ENCODE measurements around the gene GPI. TPM values are rescaled to one million over a fixed set of nuclear protein-coding genes. Genes with fewer than 3 reads are reported as not detected.
A peak's percentile ranks its signal among the peaks of the same experiment; 100 is the strongest.

Gene GPI
- total RNA-seq, 1 experiment from 2014 or later = 329 TPM

GRCh38 chr19:34364462-34364829, 550 bp upstream of the GPI start:
- peaks cover 19% of the 10 kb centered on the region for H3K4me1 ChIP-seq
- DNase-seq = no peak
- Mint-ChIP-seq H3K4me1 (ENCODE audit: low read depth, unreplicated experiment) (peaks cover 34% of the 10 kb centered on the region), H3K27ac (ENCODE audit: unreplicated experiment) (peak overlapping the region; percentile 13), H3K9me3 (ENCODE audit: unreplicated experiment) (no peaks in the 10 kb centered on the region), H3K36me3 (ENCODE audit: insufficient read depth, unreplicated experiment) (peaks cover 31% of the 10 kb centered on the region), H3K27me3 (ENCODE audit: insufficient read depth, unreplicated experiment) (no peaks in the 10 kb centered on the region), H3K4me3 (ENCODE audit: unreplicated experiment) (peak overlapping the region; percentile 88)
- ChIA-PET CTCF (no interaction called here), POLR2A (no interaction called here)
- intact Hi-C loops (cut with micrococcal nuclease; ENCODE audit: unreplicated experiment) = loop anchor here (2.0 kb wide), 1 partner anchor 40 kb away; the partner anchor contains the start of gene PDCD2L
- peaks cover 7% of the 10 kb centered on the region for H3K36me3 ChIP-seq (ENCODE audit: control insufficient read depth, insufficient read depth, low read length)
- no TSS peak for BruUV-seq (replicated peaks)
- H3K4me3 ChIP-seq (ENCODE audit: low read depth, low read length) = peak overlapping the region; percentile 96
- TF ChIP-seq CTCF (IDR thresholded peaks at IDR 0.05; ENCODE audit: insufficient read depth in 1 of 2, low read depth in 1 of 2, low read length in 1 of 2, severe bottlenecking in 1 of 2, unreplicated experiment in 1 of 2) = no peak
- H3K27me3 ChIP-seq (replicated peaks; ENCODE audit: control insufficient read depth, insufficient read depth, low read length) = no peaks in the 10 kb centered on the region
- no peaks in the 10 kb centered on the region for H3K9me3 ChIP-seq

GRCh38 chr19:34365463-34366401, 736 bp downstream of the GPI start:
- Mint-ChIP-seq H3K4me3 (ENCODE audit: unreplicated experiment) (peak overlapping the region; percentile 88), H3K9me3 (ENCODE audit: unreplicated experiment) (no peaks in the 10 kb centered on the region), H3K27ac (ENCODE audit: unreplicated experiment) (peak overlapping the region; percentile 78), H3K4me1 (ENCODE audit: low read depth, unreplicated experiment) (peaks cover 27% of the 10 kb centered on the region), H3K36me3 (ENCODE audit: insufficient read depth, unreplicated experiment) (peaks cover 37% of the 10 kb centered on the region), H3K27me3 (ENCODE audit: insufficient read depth, unreplicated experiment) (no peaks in the 10 kb centered on the region)
- Histone ChIP-seq H3K4me3 (ENCODE audit: low read depth, low read length) (peak overlapping the region; percentile 96), H3K4me1 (peaks cover 12% of the 10 kb centered on the region; the same call in 1 of the 2 replicates), H3K27me3 (replicated peaks; ENCODE audit: control insufficient read depth, insufficient read depth, low read length) (no peaks in the 10 kb centered on the region), H3K9me3 (no peaks in the 10 kb centered on the region), H3K36me3 (ENCODE audit: control insufficient read depth, insufficient read depth, low read length) (peaks cover 12% of the 10 kb centered on the region)
- intact Hi-C loops (cut with micrococcal nuclease; ENCODE audit: unreplicated experiment) = loop anchor here (2.0 kb wide), 1 partner anchor 39 kb away; the partner anchor contains the start of gene PDCD2L
- BruUV-seq (replicated peaks) = TSS peak; percentile 18
- TF ChIP-seq CTCF (IDR thresholded peaks at IDR 0.05; ENCODE audit: insufficient read depth in 1 of 2, low read depth in 1 of 2, low read length in 1 of 2, severe bottlenecking in 1 of 2, unreplicated experiment in 1 of 2) = no peak
- peak in 1 of 2 experiments; percentile 32 for DNase-seq
- ChIA-PET POLR2A (no interaction called here), CTCF (interaction anchor here (0.6 kb wide), 2 partner anchors 23 to 775 kb away, joined by 3 to 6 read pairs; no protein-coding TSS in a partner anchor)

GRCh38 chr19:34366738-34367623, 2.0 kb downstream of the GPI start:
- BruUV-seq (replicated peaks) = no TSS peak

More at GRCh38 chr19:34366738-34367623, 2.0 kb downstream of the GPI start:
- Histone ChIP-seq H3K36me3 (ENCODE audit: control insufficient read depth, insufficient read depth, low read length) (peaks cover 15% of the 10 kb centered on the region), H3K4me3 (ENCODE audit: low read depth, low read length) (peak overlapping the region; percentile 96), H3K27me3 (replicated peaks; ENCODE audit: control insufficient read depth, insufficient read depth, low read length) (no peaks in the 10 kb centered on the region), H3K9me3 (no peaks in the 10 kb centered on the region), H3K4me1 (peaks cover 12% of the 10 kb centered on the region; the same call in 1 of the 2 replicates)
- Mint-ChIP-seq H3K27ac (ENCODE audit: unreplicated experiment) (no peak overlapping the region), H3K27me3 (ENCODE audit: insufficient read depth, unreplicated experiment) (no peaks in the 10 kb centered on the region), H3K9me3 (ENCODE audit: unreplicated experiment) (no peaks in the 10 kb centered on the region), H3K4me1 (ENCODE audit: low read depth, unreplicated experiment) (peaks cover 27% of the 10 kb centered on the region), H3K4me3 (ENCODE audit: unreplicated experiment) (peak overlapping the region; percentile 88), H3K36me3 (ENCODE audit: insufficient read depth, unreplicated experiment) (peaks cover 47% of the 10 kb centered on the region)
- TF ChIP-seq CTCF (IDR thresholded peaks at IDR 0.05; ENCODE audit: insufficient read depth in 1 of 2, low read depth in 1 of 2, low read length in 1 of 2, severe bottlenecking in 1 of 2, unreplicated experiment in 1 of 2) = no peak
- CTCF ChIA-PET = no interaction called here
- POLR2A ChIA-PET = no interaction called here
- no peak for DNase-seq
- intact Hi-C loops (cut with micrococcal nuclease; ENCODE audit: unreplicated experiment) = no loop called here
